Muscle layer of colon (tissue), 2 donors: ENCODE measurements around the gene SERGEF.
"Not testable (repeated sequence)": the region's sequence is repeated elsewhere in the genome, so short reads cannot be mapped to it uniquely, and the experiment has no call there.

Experiments
- H3K27ac ChIP-seq: one replicate; pipeline ENCODE4 v1.7.0; 2013; ENCODE audit warnings: low read depth, mild to moderate bottlenecking, low read length, moderate library complexity
- H3K27me3 ChIP-seq, 2 donors: one replicate each; pipeline ENCODE4 v1.7.0; 2013; ENCODE audit warnings: low read length in 2 of 2, mild to moderate bottlenecking in 2 of 2; ENCODE audit not compliant: insufficient read depth in 2 of 2, control insufficient read depth in 1 of 2
- H3K36me3 ChIP-seq: one replicate; pipeline ENCODE4 v1.7.0; 2013; ENCODE audit warnings: mild to moderate bottlenecking, low read length; ENCODE audit not compliant: insufficient read depth
- H3K4me1 ChIP-seq: one replicate; pipeline ENCODE4 v1.7.0; 2013; ENCODE audit warnings: mild to moderate bottlenecking, low read length; ENCODE audit not compliant: insufficient read depth
- H3K4me3 ChIP-seq, 2 donors: one replicate each; pipeline ENCODE4 v1.7.0; 2013; ENCODE audit warnings: low read length in 2 of 2, low read depth in 1 of 2, mild to moderate bottlenecking in 1 of 2, moderate library complexity in 1 of 2
- H3K9ac ChIP-seq: one replicate; pipeline ENCODE4 v1.7.0; 2013; ENCODE audit warnings: low read length
- H3K9me3 ChIP-seq: one replicate; pipeline ENCODE4 v1.7.0; 2013; ENCODE audit warnings: mild to moderate bottlenecking, low read length
- donor health status: abdominal sarcoma.
- donor health status: Adenocarcinoma of cecum.

The SERGEF gene

GRCh38 chr11:17875891-17876290, 137.0 kb downstream of the SERGEF start:
- H3K4me1 ChIP-seq = no peaks in the 10 kb centered on the region
- no peak overlapping the region for H3K27ac ChIP-seq
- no peaks in the 10 kb centered on the region for H3K27me3 ChIP-seq
- no peak overlapping the region for H3K4me3 ChIP-seq
- no peaks in the 10 kb centered on the region for H3K36me3 ChIP-seq
- no peaks in the 10 kb centered on the region for H3K9me3 ChIP-seq
- H3K9ac ChIP-seq = no peak overlapping the region

GRCh38 chr11:17873586-17873985, 139.3 kb downstream of the SERGEF start:
- H3K27me3 ChIP-seq = no peaks in the 10 kb centered on the region
- H3K9me3 ChIP-seq = no peaks in the 10 kb centered on the region
- H3K4me1 ChIP-seq = no peaks in the 10 kb centered on the region
- H3K4me3 ChIP-seq = no peak overlapping the region
- no peaks in the 10 kb centered on the region for H3K36me3 ChIP-seq
- H3K9ac ChIP-seq = no peak overlapping the region
- no peak overlapping the region for H3K27ac ChIP-seq

GRCh38 chr11:17868398-17868797, 144.4 kb downstream of the SERGEF start:
- not testable (repeated sequence) for H3K4me1 ChIP-seq, H3K36me3 ChIP-seq, H3K27me3 ChIP-seq, H3K4me3 ChIP-seq, H3K9ac ChIP-seq, H3K9me3 ChIP-seq, H3K27ac ChIP-seq

GRCh38 chr11:17867341-17867740, 145.5 kb downstream of the SERGEF start:
- Histone ChIP-seq H3K27ac (no peak overlapping the region), H3K9me3 (no peaks in the 10 kb centered on the region), H3K9ac (no peak overlapping the region), H3K36me3 (no peaks in the 10 kb centered on the region), H3K4me1 (no peaks in the 10 kb centered on the region), H3K27me3 (no peaks in the 10 kb centered on the region), H3K4me3 (no peak overlapping the region)

GRCh38 chr11:17865765-17866428, 146.9 kb downstream of the SERGEF start:
- Histone ChIP-seq H3K9me3 (no peaks in the 10 kb centered on the region), H3K4me3 (no peak overlapping the region), H3K4me1 (no peaks in the 10 kb centered on the region), H3K9ac (no peak overlapping the region), H3K27me3 (no peaks in the 10 kb centered on the region), H3K27ac (no peak overlapping the region), H3K36me3 (no peaks in the 10 kb centered on the region)

- H3K4me1 ChIP-seq = no peaks in the 10 kb centered on the region
- H3K4me3 ChIP-seq = no peak overlapping the region
- no peaks in the 10 kb centered on the region for H3K9me3 ChIP-seq
- H3K27ac ChIP-seq = no peak overlapping the region
- H3K27me3 ChIP-seq = no peaks in the 10 kb centered on the region
- no peak overlapping the region for H3K9ac ChIP-seq
- no peaks in the 10 kb centered on the region for H3K36me3 ChIP-seq
Measured at GRCh38 chr11:17864478-17864941, 148.3 kb downstream of the SERGEF start.

- no peaks in the 10 kb centered on the region for H3K27me3 ChIP-seq
- H3K4me3 ChIP-seq = no peak overlapping the region
- H3K9ac ChIP-seq = no peak overlapping the region
- no peaks in the 10 kb centered on the region for H3K9me3 ChIP-seq
- H3K36me3 ChIP-seq = no peaks in the 10 kb centered on the region
- H3K27ac ChIP-seq = no peak overlapping the region
- no peaks in the 10 kb centered on the region for H3K4me1 ChIP-seq
Measured at GRCh38 chr11:17861036-17861755, 151.7 kb downstream of the SERGEF start.

- no peaks in the 10 kb centered on the region for H3K27me3 ChIP-seq
- no peak overlapping the region for H3K4me3 ChIP-seq
- H3K27ac ChIP-seq = no peak overlapping the region
- H3K9ac ChIP-seq = no peak overlapping the region
- H3K36me3 ChIP-seq = no peaks in the 10 kb centered on the region
- no peaks in the 10 kb centered on the region for H3K9me3 ChIP-seq
- H3K4me1 ChIP-seq = no peaks in the 10 kb centered on the region
Measured at GRCh38 chr11:17859552-17859951, 153.3 kb downstream of the SERGEF start.

GRCh38 chr11:17855531-17856290, 157.1 kb downstream of the SERGEF start:
- no peak overlapping the region for H3K4me3 ChIP-seq
- H3K27me3 ChIP-seq = no peaks in the 10 kb centered on the region
- H3K36me3 ChIP-seq = no peaks in the 10 kb centered on the region
- H3K27ac ChIP-seq = no peak overlapping the region
- no peak overlapping the region for H3K9ac ChIP-seq
- H3K9me3 ChIP-seq = no peaks in the 10 kb centered on the region
- H3K4me1 ChIP-seq = no peaks in the 10 kb centered on the region

GRCh38 chr11:17853280-17853679, 159.6 kb downstream of the SERGEF start:
- Histone ChIP-seq H3K9me3 (no peaks in the 10 kb centered on the region), H3K36me3 (no peaks in the 10 kb centered on the region), H3K9ac (no peak overlapping the region), H3K27ac (no peak overlapping the region), H3K27me3 (no peaks in the 10 kb centered on the region), H3K4me1 (no peaks in the 10 kb centered on the region), H3K4me3 (no peak overlapping the region)

GRCh38 chr11:17852246-17852645, 160.6 kb downstream of the SERGEF start:
- no peaks in the 10 kb centered on the region for H3K9me3 ChIP-seq
- H3K4me1 ChIP-seq = no peaks in the 10 kb centered on the region
- H3K9ac ChIP-seq = no peak overlapping the region
- no peaks in the 10 kb centered on the region for H3K27me3 ChIP-seq
- H3K27ac ChIP-seq = no peak overlapping the region
- H3K36me3 ChIP-seq = no peaks in the 10 kb centered on the region
- H3K4me3 ChIP-seq = no peak overlapping the region
